22Rv1 (cell line): ENCODE data around the gene PTPRQ.

Source experiments
- H3K27ac ChIP-seq: fragments of 450-650 bp; 2 replicates; pipeline ENCODE4 v1.5.1; 2017
- ZFX ChIP-seq: fragments of 450-650 bp; IDR thresholded peaks from 2 replicates; pipeline ENCODE4 v1.6.1; 2017; ENCODE audit warnings: antibody characterized with exemption, borderline replicate concordance
- TF ChIP-seq, protein P1 (sequence below): fragments of 450-650 bp; IDR thresholded peaks from 2 replicates; pipeline ENCODE4 v1.5.1; 2017; ENCODE audit warnings: mild to moderate bottlenecking

The PTPRQ gene

DNA sequence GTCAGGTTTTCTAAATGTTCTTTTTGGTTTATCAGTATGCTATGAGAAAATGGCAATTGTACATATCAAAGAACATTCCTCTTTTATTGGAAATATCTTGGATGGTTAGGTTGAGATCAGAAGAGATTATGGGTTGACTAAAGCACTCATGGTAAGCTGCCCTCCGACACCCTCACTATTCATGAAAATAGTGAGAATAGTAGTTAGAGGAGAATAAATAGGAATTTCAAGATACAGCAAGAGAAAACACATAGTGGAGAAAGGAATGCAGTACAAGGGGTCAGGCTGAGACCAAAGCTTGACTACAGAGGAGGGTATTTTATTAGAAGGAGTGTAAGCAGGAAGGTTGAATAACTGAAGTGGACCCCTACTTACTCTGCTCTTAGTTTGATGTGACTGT, 112.5 kb downstream of the PTPRQ start:
- H3K27ac ChIP-seq = no peak overlapping the region
- no peak for TF ChIP-seq ZFX
- TF ChIP-seq, protein P1, sequence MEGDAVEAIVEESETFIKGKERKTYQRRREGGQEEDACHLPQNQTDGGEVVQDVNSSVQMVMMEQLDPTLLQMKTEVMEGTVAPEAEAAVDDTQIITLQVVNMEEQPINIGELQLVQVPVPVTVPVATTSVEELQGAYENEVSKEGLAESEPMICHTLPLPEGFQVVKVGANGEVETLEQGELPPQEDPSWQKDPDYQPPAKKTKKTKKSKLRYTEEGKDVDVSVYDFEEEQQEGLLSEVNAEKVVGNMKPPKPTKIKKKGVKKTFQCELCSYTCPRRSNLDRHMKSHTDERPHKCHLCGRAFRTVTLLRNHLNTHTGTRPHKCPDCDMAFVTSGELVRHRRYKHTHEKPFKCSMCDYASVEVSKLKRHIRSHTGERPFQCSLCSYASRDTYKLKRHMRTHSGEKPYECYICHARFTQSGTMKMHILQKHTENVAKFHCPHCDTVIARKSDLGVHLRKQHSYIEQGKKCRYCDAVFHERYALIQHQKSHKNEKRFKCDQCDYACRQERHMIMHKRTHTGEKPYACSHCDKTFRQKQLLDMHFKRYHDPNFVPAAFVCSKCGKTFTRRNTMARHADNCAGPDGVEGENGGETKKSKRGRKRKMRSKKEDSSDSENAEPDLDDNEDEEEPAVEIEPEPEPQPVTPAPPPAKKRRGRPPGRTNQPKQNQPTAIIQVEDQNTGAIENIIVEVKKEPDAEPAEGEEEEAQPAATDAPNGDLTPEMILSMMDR = no peak

DNA sequence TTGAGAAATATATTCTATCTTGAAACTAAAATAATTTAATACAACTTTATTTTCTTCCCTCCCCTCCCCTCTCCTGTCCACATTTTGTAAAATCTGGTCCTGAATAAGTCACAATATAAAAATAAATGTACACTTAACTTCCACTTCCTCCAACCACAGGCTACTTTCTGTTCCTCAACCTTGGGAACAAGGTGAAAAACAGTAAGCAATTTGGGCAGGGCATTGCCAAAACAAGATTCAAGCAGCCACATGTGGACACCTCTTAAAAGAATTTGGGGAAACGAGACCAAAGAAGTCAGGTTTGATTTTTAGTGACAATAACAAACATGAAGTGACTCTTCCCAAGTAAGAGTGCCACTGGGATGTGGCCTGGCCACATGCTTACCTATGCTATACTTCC, 115.7 kb downstream of the PTPRQ start:
- TF ChIP-seq, protein P1 = no peak
- no peak for TF ChIP-seq ZFX
- no peak overlapping the region for H3K27ac ChIP-seq

DNA sequence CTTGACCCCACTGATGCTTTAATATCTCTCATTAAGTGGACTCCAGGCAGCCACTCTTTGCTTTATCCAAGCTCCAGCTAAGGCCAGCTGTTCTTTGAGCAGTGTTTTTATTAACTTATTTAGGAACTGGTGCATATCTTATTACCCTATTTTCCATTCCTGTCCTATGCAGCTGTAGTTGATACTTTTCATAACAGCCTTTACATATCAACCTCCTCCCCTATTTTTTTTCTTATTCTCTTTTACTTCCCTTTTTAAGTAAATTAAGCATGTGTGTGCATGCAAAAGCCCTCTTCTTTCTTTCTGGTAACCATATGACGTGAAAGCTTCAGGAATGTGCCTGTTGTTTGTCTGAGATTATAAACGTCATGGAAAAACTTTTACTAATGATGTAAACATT, 121.2 kb downstream of the PTPRQ start:
- no peak for TF ChIP-seq ZFX
- TF ChIP-seq, protein P1 = no peak
- no peak overlapping the region for H3K27ac ChIP-seq

DNA sequence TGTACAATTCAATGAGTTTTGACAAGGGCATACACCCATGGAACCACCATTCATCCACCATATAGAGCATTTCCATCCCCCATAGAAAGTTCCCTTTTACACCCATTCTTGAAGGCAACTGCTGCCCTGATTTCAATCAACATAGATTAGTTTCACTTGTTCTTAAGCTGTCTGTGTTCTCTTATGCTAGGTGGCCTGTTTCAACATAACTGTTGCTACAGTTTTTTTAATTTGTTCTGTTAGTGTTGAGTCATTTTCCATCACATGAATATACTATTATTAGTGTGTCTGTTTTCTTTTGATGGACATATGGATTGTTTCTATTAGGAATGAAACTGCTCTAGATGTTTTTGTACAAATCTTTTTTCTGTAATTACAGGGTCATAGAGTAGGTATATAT, 123.4 kb downstream of the PTPRQ start:
- H3K27ac ChIP-seq = no peak overlapping the region
- TF ChIP-seq, protein P1 = no peak
- TF ChIP-seq ZFX = no peak

DNA sequence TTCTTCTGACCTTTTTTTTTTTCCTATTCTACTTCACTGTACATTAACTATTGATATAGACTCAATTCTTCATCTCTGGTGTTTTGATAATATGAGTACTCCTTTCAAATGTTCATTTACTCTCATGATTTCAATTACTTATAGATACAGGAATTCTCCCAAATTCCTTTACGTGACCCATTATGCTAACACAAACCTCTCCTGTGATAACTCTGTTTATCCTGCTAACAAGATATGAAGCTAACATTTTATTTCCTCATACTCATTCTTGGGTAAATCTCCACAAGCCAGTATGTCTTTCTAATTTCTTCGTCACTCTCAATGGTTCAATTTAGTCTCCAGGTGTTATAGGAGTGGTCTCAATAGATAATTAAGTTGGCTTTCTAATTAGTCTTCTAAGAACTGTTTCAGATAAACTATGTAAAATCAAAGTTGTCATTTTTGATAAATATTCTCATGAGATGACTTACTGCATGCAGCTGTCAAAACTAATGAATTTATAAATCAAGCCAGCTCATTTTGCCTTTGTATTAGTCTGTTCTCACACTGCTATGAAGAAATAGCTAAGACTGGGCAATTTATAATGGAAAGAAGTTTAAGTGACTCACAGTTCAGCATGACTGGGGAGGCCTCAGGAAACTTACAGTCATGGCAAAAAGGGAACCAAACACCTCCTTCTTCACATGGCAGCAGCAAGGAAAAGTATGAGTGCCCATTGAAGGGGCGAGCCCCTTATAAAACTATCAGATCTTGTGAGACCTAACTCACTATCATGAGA, 132.8 kb downstream of the PTPRQ start:
- H3K27ac ChIP-seq = no peak overlapping the region
- no peak for TF ChIP-seq ZFX
- TF ChIP-seq, protein P1 = no peak

DNA sequence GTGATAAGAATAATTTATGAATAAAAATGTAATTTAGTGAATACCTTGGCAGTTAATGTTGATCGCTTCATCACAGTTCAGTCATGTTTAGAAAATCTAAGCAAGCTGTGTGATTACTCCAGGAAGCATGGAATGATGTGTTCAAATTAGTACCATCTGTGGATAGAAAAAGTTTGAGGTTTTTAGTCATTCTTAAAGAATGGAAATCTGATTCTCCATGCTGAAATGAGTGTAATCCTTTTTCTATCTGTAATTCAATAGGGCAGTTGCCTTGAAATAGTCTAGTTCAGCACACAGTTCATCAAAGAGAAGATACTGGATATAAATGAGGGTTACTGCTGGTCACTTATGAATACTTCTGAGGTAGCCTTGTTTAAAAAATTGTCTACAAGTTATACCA, 136.2 kb downstream of the PTPRQ start:
- no peak for TF ChIP-seq ZFX
- TF ChIP-seq, protein P1 = no peak
- no peak overlapping the region for H3K27ac ChIP-seq

DNA sequence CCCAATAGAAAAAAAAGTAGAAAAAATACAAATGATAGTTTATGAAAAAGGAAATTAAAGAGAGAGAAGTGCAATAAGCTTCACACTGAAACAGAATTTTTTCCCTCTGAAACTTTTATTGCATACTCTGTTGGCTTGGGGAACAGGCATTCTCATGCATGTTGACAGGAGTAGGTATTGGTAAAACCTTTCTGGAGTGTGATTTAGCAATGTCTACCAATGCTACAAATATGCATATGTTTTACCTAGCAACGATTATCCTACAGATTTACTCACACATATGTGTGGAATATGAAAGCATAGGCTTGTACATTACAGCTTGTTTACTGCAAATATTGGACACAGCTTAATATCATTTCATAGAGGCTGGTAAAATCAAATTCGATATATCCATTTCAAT, 137.7 kb downstream of the PTPRQ start:
- H3K27ac ChIP-seq = no peak overlapping the region
- TF ChIP-seq ZFX = no peak
- TF ChIP-seq, protein P1 = no peak
